NCI-H2196 treated with DMSO at 0.1 percent for 48 hours (cell line): Measurements from ENCODE around the gene CCDC15.
"Not testable (repeated sequence)": the region's sequence is repeated elsewhere in the genome, so short reads cannot be mapped to it uniquely, and the experiment has no call there.

ENCODE experiments used
- DNase-seq: peaks from one replicate; lab custom pipeline; 2025; ENCODE audit not compliant: unreplicated experiment; lab: John Stamatoyannopoulos, UW

Gene CCDC15

GRCh38 chr11:125080531-125080911 lies 126.5 kb downstream of the CCDC15 start:
- DNase-seq = no peak

DNA sequence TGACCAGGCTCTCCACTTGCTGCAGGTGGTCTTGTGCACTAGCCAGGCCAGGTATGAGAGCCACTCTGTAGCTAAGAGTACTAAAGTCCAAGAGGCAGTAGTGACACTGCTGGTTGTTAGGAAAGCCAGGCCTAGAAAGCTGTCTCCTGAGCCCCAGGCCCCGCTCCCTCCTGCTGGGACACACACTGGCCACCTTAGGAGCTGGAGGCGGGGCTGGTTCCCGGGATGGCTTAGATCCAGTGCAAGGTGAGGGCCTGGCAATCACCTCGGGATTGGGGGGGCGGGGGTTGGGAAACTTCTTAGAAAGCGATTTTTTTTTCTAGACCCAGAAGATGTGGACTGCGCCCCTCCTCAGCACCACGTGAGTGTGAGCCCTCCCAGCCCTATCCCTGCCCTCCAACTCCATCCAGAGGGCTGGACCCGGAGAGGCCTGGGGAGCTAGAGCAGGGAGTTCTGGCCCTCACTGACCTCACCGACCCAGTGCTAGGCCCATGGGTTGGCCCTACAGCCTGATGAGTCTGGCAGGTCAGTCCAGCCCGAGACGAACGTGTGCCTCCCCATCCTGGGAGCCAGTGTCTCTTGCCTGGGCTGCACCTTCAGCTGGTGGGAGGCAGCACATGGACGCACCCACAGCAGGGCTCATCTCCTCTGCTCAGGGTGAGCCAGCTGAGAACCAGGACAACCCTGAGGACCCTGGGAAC lies 127.2 kb downstream of the CCDC15 start:
- no peak for DNase-seq

- no peak for DNase-seq
These were observed 128.0 kb downstream of the CCDC15 start for GRCh38 chr11:125082040-125082439.

DNA sequence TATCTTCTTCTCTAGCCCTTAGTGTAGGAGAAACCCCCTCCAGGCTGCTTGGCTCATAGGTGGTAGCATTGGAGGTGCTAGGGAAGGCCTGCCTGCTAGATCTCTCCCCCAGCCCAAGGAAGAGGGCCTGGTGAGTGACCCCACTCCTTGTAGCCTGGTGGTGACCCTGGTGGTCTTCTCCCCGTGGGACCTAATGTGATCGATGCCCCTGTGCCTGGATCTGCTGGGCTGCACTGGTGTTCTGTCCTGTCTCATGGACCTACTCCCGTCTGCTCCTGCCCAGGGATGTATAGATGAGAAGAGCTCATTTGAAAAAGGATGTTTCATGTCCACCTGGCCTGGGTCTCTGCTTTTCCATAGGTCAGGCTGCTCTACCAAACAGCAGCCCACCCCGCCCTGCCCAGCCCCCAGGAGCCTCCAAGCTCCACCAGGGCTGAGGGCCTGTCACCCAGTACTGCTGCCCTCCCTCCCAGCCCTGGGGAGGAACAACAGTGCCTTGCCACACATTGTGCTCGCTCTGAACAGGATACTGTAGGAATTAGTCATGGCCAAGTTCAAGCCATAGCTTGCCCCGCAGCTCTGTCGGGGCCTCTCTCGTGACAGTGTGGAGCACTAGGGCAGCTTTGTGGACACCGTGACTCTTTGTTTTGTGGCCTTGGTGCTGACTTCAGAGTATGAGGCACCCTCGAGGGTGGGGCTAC lies 128.8 kb downstream of the CCDC15 start:
- no peak for DNase-seq

GRCh38 chr11:125083312-125084056 lies 129.5 kb downstream of the CCDC15 start:
- no peak for DNase-seq

DNA sequence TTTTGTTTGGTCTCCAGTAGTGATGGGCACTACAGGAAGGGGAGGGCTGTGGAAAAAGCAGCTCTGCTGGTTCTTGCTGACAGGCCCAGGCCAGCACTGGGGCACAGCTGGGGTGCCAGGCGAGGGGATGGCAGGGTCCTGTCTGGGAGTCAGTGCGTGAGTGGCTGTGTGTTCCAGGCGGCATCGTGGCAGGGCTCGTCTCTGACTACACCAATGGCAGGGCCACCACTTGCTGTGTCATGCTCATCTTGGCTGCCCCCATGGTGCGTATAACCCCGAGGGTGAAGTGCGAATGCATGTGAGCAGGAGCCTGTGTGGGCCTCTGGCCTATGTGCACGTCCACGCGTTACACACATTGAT lies 130.0 kb downstream of the CCDC15 start:
- no peak for DNase-seq

DNA sequence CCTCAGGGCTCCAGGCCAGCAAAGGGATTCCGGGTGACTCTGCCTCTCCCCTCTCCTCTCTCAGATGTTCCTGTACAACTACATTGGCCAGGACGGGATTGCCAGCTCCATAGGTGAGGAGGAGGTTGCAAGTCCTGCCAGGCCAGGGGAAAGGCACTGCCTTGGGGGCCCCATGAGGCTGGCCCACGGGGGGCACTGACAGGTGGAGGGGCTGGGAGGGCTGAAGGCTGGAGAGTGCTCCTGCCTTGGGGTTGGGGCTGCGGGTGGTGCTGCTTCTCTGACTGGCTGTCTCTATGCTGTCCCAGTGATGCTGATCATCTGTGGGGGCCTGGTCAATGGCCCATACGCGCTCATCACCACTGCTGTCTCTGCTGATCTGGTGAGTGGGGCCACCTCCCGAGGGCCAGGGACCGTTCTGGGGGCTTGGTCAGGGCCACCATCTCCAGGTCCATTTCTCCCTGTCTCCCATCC lies 130.8 kb downstream of the CCDC15 start:
- DNase-seq = no peak

- no peak for DNase-seq
These were observed 131.5 kb downstream of the CCDC15 start for GRCh38 chr11:125085301-125086081.

- DNase-seq = no peak
These were observed 132.8 kb downstream of the CCDC15 start for GRCh38 chr11:125086633-125087296.

DNA sequence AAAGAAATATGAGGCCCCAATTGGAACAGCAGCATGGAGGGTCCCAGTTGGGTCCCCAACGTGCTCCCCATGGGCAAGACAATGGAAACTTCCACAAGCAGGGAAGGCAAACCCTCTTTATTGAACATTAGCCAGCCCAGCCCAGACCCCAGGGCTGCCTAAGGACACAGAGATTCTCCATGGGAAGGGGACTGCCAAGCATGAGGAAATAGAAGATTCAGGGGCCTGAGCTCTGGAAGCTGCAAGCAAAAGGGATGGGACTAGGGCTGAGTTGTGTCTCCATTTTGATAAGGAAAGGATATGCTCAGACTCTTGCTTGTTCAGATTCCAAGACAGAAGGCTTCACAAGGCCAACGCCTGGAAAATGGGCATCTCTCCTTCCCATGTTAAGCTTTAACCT lies 134.1 kb downstream of the CCDC15 start:
- DNase-seq = no peak

- no peak for DNase-seq
These were observed 134.8 kb downstream of the CCDC15 start for GRCh38 chr11:125088576-125089455.

- not testable (repeated sequence) for DNase-seq
These were observed 135.5 kb downstream of the CCDC15 start for GRCh38 chr11:125089481-125089880.

DNA sequence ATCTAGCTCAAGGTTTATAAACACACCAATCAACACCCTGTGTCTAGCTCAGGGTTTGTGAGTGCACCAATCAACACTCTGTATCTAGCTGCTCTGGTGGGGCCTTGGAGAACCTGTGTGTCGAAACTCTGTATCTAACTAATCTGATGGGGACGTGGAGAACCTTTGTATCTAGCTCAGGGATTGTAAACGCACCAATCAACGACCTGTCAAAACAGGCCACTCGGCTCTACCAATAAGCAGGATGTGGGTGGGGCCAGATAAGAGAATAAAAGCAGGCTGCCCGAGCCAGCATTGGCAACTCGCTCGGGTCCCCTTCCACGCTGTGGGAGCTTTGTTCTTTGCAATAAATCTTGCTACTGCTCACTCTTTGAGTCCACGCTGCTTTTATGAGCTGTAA lies 136.1 kb downstream of the CCDC15 start:
- not testable (repeated sequence) for DNase-seq

- DNase-seq = no peak
These were observed 136.8 kb downstream of the CCDC15 start for GRCh38 chr11:125090816-125091215.
